DMS53 treated with DMSO at 0.1 percent for 48 hours (cell line): ENCODE data around the gene TOM1L2.
"Not testable (repeated sequence)": the region's sequence is repeated elsewhere in the genome, so short reads cannot be mapped to it uniquely, and the experiment has no call there.

Experiments
- DNase-seq: peaks from one replicate; lab custom pipeline; 2025; ENCODE audit not compliant: unreplicated experiment; lab: John Stamatoyannopoulos, UW

The TOM1L2 gene

GRCh38 chr17:17971431-17972125 is 622 bp downstream of the TOM1L2 start:
- DNase-seq: no peak

DNA sequence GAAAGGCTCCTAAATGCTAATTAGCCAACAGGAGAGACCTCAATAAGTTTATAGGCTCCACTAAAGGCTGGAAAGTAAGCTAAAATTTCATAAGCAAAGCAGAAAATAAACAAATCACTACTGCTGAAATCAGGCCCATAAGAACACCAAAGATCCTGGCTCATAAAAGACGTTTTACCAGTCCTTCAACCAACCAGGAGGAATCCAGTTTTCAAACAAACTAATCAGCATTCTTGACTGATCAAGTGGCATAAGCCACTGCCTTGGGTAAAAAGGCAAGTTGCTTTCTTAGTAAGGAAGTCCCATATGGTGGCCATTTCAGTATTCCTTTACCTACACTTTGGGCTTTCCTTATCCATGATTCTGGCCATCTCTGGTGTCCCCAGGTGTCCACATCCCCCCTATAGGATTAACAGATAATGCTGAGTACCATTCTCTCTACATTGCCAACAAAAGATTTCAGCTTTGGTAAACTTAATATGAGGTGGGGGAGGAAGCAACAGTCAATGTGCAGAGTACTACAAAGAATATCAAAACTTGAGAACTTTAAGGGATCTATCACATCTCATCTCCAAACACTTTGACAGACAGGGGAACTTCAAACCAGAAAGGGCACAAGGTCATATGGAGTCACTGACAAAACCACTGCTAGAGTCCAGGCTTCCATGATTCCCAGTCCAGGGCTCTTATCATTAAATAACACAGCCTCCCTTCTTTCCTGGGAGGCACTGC is 1.3 kb downstream of the TOM1L2 start:
- DNase-seq: no peak

GRCh38 chr17:17966399-17966798 is 5.8 kb downstream of the TOM1L2 start:
- no peak for DNase-seq

DNA sequence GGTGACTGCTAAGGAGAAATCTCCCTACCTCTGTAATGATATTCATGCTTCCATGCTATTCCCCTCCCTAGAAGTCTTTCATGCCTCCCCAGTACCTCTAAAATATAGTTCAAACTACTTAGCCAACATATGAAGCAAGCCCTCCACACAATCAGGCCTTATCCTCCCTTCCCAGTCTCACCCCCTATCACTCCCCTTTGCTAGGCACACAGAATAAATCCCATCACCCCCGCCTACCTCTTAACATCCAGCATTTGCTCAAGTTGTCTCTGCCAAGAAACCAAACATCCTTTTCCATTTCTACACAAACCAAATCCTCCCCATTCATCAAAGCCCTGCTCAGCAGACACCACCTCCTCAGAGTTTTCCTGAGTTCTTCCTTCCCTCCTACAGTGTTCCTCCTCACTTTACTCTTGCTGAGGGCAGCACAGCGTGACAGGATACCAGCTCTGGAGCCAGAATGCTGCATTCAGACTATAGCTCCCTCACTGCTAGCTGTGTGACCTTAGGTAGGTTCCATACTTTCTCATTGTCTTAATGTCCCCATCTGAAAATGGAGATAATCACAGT is 7.0 kb downstream of the TOM1L2 start:
- no peak for DNase-seq

- no peak for DNase-seq
Observed at GRCh38 chr17:17964710-17965109, 7.5 kb downstream of the TOM1L2 start.

DNA sequence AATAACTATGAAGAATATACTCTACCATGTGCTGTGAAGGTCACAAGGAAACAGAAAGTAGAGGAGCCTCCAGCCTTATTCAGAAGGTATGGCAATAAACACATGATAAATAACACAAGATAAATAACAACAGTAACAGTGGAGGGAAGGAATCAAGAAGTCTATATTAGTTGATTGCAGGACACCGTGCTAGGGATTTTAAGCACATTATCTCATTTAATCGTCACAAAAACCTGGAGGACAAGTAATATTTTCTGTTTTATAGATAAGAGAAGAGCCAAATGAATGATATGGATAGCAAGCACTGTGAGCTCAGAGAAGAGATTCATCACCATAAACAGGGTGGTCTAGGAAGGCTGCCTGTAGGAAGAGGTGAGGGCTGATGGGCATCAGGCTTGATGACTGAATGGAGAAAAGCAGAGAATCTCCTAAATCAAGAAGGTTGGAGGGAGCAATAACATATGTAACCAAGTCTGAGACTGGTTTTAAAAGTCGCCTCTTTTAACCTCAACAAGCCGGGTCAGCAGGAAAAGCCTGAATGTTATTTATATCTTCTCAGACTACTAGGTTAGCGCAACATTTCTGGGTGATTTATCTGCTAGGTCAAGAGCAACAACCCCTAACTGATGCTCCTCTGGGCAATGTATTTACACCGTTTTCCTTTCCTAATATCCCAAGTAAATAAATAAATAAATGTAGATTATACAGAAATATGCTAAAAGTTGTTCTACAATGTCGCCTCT is 8.3 kb downstream of the TOM1L2 start:
- DNase-seq: no peak

DNA sequence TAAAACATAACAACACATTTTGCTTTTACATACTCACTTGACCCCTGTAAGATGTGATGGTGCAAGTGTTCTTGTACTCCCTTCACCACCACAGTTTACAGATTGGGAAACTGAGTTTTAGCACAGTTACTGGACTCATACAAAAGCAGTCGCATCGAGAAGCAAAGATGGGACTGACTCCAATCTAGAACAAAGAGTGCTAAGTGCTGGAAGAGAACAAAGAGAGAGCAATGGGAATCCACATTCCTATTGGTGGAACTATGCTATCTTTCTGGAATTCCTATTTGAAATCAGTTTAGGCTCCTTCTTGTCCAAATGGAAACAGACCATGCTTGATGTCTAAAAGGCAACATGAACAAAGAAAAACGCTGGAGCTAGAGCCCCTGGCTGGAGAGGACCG is 9.1 kb downstream of the TOM1L2 start:
- no peak for DNase-seq

GRCh38 chr17:17960500-17961030 is 11.6 kb downstream of the TOM1L2 start:
- DNase-seq: no peak

DNA sequence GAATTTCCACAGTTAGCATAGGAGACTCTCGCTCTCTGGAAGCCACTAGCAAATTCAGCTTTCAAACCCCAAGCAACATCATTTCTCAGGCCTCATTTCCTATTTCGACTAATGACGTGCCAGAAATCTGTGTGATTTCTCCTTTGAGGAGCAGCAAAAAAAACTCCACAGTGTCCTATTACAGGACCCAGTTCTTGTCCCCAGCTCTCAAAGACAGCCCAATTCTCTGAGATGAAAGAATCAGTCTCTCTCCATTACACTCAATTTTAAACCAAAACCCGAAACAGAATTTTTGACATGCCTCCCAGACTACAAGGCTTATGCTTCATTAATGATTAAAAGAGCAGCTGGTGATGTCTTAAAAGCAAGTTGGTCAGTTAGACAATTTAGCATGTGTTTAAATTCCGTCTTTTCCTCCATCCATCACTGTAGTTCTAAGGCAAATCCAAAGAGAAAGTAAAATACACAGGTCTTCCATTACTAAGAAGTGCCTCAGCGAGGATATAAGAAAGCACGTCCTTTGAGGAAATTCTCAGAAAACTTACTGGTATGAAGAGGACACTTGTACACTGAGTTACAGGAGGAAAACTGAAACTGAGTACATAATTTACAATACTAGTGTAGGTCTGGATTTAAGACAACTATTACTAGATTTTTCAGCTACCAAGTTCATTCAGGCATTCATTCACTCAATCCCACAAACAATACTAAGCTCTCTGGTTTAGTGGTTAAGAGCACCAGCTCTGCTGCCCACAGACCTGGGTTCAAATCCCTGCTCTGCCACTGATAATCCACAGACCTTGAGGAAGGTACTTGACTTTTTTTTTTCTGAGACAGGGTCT is 12.5 kb downstream of the TOM1L2 start:
- no peak for DNase-seq

- DNase-seq: no peak
Observed at GRCh38 chr17:17958982-17959381, 13.2 kb downstream of the TOM1L2 start.

DNA sequence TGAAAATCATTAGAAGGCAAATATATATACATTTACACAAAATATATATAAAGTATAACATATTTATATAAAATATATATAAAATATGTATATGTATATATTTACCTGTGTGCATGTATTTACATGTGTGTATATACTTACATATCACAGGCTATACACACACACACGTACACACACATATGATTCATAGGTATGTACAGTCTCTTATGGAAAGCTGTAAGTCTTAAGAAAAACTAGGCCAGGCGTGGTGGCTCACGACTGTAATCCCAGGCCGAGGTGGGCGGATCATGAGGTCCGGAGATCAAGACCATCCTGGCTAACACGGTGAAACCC is 14.7 kb downstream of the TOM1L2 start:
- DNase-seq: no peak

- DNase-seq: not testable (repeated sequence)
Observed at GRCh38 chr17:17955790-17956341, 16.3 kb downstream of the TOM1L2 start.

- no peak for DNase-seq
Observed at GRCh38 chr17:17954079-17954478, 18.1 kb downstream of the TOM1L2 start.

GRCh38 chr17:17952691-17953090 is 19.5 kb downstream of the TOM1L2 start:
- DNase-seq: no peak

- DNase-seq: no peak
Observed at GRCh38 chr17:17951524-17951923, 20.7 kb downstream of the TOM1L2 start.

DNA sequence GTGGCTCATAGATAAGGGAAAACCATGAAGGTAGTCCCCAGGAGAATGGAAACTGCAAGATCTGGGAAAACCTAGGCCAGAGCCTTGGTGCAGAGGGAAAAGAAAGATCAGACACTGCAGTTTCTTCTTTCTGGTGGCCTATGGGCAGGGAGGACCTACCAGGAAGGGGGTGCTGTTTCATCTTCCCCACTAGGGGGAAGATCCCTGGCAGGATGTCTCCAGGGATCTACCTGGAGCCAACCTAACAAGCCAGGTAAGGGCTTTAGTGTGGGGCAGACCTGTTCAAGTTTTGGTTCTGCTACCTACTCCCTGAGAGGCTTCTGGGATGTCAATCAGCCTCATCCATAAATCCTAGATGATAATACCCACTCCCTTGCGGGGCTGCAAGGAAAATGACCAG is 21.4 kb downstream of the TOM1L2 start:
- DNase-seq: no peak

GRCh38 chr17:17950347-17950746 is 21.9 kb downstream of the TOM1L2 start:
- DNase-seq: no peak

- DNase-seq: no peak
Observed at GRCh38 chr17:17947966-17948365, 24.2 kb downstream of the TOM1L2 start.

DNA sequence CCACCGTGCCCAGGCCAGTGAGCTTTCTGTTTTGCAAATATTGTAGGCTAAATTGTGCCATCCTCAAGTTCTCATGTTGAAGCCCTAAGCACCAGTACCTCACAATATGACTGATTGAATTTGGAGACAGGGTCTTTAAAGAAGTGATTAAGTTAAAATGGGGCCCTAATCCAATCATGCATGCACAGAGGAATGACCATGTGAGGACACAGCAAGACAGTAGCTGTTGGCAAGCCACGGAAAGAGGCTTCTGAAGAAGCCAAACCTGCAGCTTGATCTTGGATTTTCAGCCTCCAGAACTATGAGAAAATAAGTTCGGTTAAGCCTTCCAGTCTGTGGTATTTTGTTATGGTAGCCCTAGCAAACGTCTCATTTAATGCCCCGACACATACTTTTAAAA is 24.9 kb downstream of the TOM1L2 start:
- no peak for DNase-seq

- no peak for DNase-seq
Observed at GRCh38 chr17:17946093-17946492, 26.1 kb downstream of the TOM1L2 start.
